K562 (cell line): Measurements from ENCODE around the gene PIK3AP1.
"Not testable (repeated sequence)": the region's sequence is repeated elsewhere in the genome, so short reads cannot be mapped to it uniquely, and the experiment has no call there.

Source experiments
- CTCF ChIP-seq, 3 experiments: IDR thresholded peaks in 2 of 3; conservative IDR thresholded peaks in 1 of 3; 2 replicates each; pipeline ENCODE4 v1.5.1; 2011 to 2012; ENCODE audit warnings: low read length in 3 of 3, mild to moderate bottlenecking in 3 of 3, control low read depth in 2 of 3, improper control_type of control experiment in 1 of 3, inconsistent platforms in 1 of 3, low read depth in 1 of 3, mixed read lengths in 1 of 3, moderate library complexity in 1 of 3; ENCODE audit not compliant: insufficient read depth in 2 of 3
- ETS2 ChIP-seq: IDR thresholded peaks from 2 replicates; pipeline ENCODE4 v1.6.1; 2016; ENCODE audit warnings: borderline replicate concordance, missing genetic modification characterization, mild to moderate bottlenecking, moderate library complexity, missing compliant biosample characterization; ENCODE audit not compliant: poor library complexity, severe bottlenecking
- KDM4B ChIP-seq, 2 experiments: fragments of 450-650 bp in 1 of 2; sonication (generic) in 1 of 2; IDR thresholded peaks; 2 replicates each; pipeline ENCODE4 v1.6.1; 2016 to 2017; ENCODE audit warnings: borderline replicate concordance in 2 of 2, antibody characterized with exemption in 1 of 2, low read depth in 1 of 2, mild to moderate bottlenecking in 1 of 2
- MYC ChIP-seq, 2 experiments: fragments of 250-450 bp in 1 of 2; sonication (Bioruptor Pico) in 1 of 2; IDR thresholded peaks; 2 replicates each; pipeline versions ENCODE4 v1.5.1 to v1.6.1; 2012 to 2021; ENCODE audit warnings: low read depth in 2 of 2, borderline replicate concordance in 1 of 2, improper control_type of control experiment in 1 of 2, low read length in 1 of 2, mild to moderate bottlenecking in 1 of 2, moderate library complexity in 1 of 2
- NCOA6 ChIP-seq: fragments of 450-650 bp; IDR thresholded peaks from 2 replicates; pipeline ENCODE4 v1.6.1; 2017; ENCODE audit warnings: mild to moderate bottlenecking
- PREB ChIP-seq: sonication (generic); formaldehyde crosslinking; IDR thresholded peaks from 2 replicates; pipeline ENCODE4 v1.8.1; 2023; ENCODE audit warnings: mild to moderate bottlenecking, missing genetic modification reagents
- PTRF ChIP-seq: fragments of 450-650 bp; IDR thresholded peaks from 2 replicates; pipeline ENCODE4 v1.6.1; 2016; ENCODE audit warnings: mild to moderate bottlenecking, missing genetic modification characterization, missing compliant biosample characterization
- ZNF121 ChIP-seq: sonication (generic); formaldehyde crosslinking; conservative IDR thresholded peaks from 2 replicates; pipeline ENCODE4 v1.8.0; 2022; ENCODE audit warnings: missing genetic modification reagents
- ZNF263 ChIP-seq: sonication (generic); formaldehyde crosslinking; IDR thresholded peaks from 2 replicates; pipeline ENCODE4 v1.8.0; 2022; ENCODE audit warnings: mild to moderate bottlenecking, missing genetic modification reagents, borderline replicate concordance
- ZNF695 ChIP-seq: fragments of 450-650 bp; formaldehyde crosslinking; IDR thresholded peaks from 2 replicates; pipeline ENCODE4 v1.4.0; 2020; ENCODE audit warnings: mild to moderate bottlenecking, moderate library complexity

- TF ChIP-seq ETS2 (tag); CTCF (IDR thresholded peaks at IDR 0.05 in 2 of 3, conservative IDR thresholded peaks at IDR 0.05 in 1 of 3; ENCODE audit: insufficient read depth in 2 of 3, low read depth in 1 of 3, low read length in 3 of 3); PREB (CRISPR knock-in tag); MYC (IDR thresholded peaks at IDR 0.05; ENCODE audit: low read depth, low read length); MYC (CRISPR knock-in tag; IDR thresholded peaks at IDR 0.05; ENCODE audit: borderline replicate concordance, low read depth); ZNF695 (CRISPR knock-in tag); PTRF; NCOA6; ZNF121 (CRISPR knock-in tag); ZNF263 (CRISPR knock-in tag); KDM4B (IDR thresholded peaks at IDR 0.05; ENCODE audit: borderline replicate concordance in 2 of 2, low read depth in 1 of 2): not testable (repeated sequence)
Observed at GRCh38 chr10:96698305-96698704, 22.0 kb downstream of the PIK3AP1 start.
